ENCODE data around the gene NF2. TPM values are rescaled to one million over a fixed set of nuclear protein-coding genes. Genes with fewer than 3 reads are reported as not detected.

Gene NF2
- total RNA-seq, 2 donors from 2014 or later: 38.2 to 41.5 TPM

DNA sequence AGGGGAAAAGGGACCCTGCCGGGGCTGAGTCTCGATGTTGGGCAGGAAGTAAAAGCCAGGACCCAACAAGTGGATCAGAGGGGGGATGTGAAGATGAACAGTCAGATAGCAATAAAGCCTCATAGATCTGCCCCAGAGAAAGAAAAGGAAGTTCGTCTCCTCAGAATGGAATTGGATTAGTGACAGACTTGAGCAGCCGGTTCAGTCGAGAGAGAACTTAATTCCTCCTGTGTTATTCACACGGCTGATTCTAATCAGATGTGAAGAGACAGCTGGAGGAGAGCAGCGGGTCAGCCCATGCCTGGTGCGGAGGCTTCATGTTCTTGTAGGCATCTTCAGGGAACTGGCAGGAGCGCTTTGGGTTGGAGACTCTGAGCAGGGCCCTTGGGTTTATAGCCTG lies 87.0 kb downstream of the NF2 start:
- DNase-seq (no peak), ATAC-seq (no peak)
- intact Hi-C loops (cut with DNase I, micrococcal nuclease): loop anchor here in 1 of 2 donors (10.0 kb wide), 1 partner anchor 394 kb away; the partner anchor contains the start of gene HORMAD2

DNA sequence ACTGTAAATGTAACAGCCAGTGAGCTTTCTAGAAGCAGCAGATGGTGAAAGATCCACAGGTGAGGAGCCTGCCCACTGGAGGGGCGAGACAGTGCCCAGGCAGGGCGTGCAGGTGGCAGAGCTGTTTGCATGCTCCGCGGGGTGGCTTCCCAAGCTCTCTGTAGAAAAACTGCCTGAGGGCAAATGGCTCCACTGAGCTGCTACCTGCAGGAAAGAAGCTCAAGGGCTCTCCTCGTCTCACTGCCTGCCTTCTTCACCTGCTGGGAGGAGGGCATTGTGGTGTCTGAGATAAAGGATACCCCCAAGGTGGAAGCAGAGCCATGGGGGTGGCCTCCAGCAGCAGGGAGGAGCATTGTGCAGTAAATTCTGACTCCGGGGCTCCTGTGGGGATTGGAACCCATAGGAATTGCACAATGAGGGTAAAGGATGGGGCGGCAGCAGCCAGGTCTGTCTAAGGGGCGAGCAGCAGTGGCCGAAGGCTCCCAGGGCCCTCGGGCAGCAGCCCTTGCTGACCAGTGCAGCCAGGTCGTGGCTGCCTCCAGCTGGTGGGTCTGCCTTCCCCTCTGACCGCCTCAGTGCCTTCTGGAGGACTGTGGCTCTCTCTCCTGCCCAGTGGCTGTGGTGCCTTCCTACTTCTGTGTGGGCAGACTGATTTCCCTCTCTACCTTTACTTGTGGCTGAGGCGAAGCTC lies 88.3 kb downstream of the NF2 start:
- no peak for DNase-seq
- intact Hi-C loops (cut with DNase I, micrococcal nuclease): loop anchor here in 1 of 2 donors (10.0 kb wide), 1 partner anchor 393 kb away; the partner anchor contains the start of gene HORMAD2

DNA sequence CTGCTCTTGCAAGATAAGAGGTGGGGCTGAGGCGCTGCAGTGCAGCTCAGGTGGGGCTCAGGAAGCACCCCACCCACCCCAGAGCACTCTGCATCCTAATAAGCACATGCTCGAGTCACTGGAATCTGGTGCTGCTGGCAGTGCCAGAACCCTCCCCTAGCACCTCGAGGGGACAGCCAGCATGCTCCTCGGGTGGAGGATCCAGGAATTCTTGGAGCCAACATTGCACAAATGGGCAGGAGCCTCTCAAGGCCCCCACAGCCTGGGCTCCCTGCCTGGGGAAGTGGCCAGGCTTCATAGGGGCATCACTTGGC lies 88.9 kb downstream of the NF2 start:
- no peak for ATAC-seq
- DNase-seq: no peak
- intact Hi-C loops (cut with DNase I, micrococcal nuclease): loop anchor here in 1 of 2 donors (10.0 kb wide), 1 partner anchor 393 kb away; the partner anchor contains the start of gene HORMAD2

More for the DNA sequence above, 88.3 kb downstream of the NF2 start:
- no peak for ATAC-seq

- no peak for DNase-seq
- ATAC-seq: no peak
- intact Hi-C loops (cut with DNase I, micrococcal nuclease): loop anchor here in 1 of 2 donors (10.0 kb wide), 1 partner anchor 392 kb away; the partner anchor contains the start of gene HORMAD2
Observed at GRCh38 chr22:29693161-29693560, 89.7 kb downstream of the NF2 start.

GRCh38 chr22:29693671-29694070 lies 90.2 kb downstream of the NF2 start:
- ATAC-seq: no peak
- no peak for DNase-seq
- intact Hi-C loops (cut with DNase I, micrococcal nuclease): loop anchor here in 1 of 2 donors (10.0 kb wide), 1 partner anchor 391 kb away; the partner anchor contains the start of gene HORMAD2

- DNase-seq (no peak), ATAC-seq (no peak)
- intact Hi-C loops (cut with DNase I, micrococcal nuclease): loop anchor here in 1 of 2 donors (10.0 kb wide), 1 partner anchor 389 kb away; the partner anchor contains the start of gene HORMAD2
Observed at GRCh38 chr22:29695129-29695926, 91.9 kb downstream of the NF2 start.

- intact Hi-C loops (cut with DNase I, micrococcal nuclease): loop anchor here in 1 of 2 donors (10.0 kb wide), 1 partner anchor 387 kb away; the partner anchor contains the start of gene HORMAD2
- DNase-seq (no peak), ATAC-seq (no peak)
Observed at GRCh38 chr22:29697853-29698598, 94.6 kb downstream of the NF2 start.

DNA sequence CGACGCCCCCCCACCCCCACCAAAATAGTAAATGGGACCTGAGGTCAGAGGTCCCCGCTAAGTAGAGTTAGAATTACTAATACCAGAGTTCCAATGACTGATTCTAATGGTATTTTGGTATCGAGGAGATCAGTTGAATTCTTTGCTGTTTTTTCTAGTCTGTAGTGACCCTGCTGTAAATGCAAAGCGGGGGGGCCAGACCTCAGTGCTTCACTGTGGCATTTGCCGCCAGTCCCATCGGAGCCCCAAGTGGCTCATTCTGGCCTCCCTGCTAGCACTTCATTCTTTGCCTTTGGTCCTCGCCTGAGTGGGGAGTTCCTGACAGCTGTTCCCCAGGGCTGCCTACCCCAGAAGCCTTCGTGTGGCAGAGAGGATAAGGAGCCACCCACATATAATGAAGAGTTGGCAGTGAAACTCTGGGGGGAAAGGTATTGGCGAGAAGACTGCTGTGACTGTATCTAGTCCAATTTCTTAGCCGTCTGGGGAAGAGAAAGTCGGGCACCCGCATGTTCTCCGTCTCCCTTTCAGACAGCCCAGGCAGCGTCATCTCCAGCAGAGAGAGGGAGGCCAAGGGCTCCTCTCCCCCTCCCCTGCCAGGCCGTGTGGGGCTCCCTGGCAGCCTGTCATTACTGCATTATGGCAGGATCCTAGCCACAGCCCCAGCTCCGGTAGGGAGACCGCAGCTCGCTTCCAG lies 96.9 kb downstream of the NF2 start:
- ATAC-seq (no peak), DNase-seq (no peak)
- intact Hi-C loops (cut with DNase I, micrococcal nuclease): no loop called here

DNA sequence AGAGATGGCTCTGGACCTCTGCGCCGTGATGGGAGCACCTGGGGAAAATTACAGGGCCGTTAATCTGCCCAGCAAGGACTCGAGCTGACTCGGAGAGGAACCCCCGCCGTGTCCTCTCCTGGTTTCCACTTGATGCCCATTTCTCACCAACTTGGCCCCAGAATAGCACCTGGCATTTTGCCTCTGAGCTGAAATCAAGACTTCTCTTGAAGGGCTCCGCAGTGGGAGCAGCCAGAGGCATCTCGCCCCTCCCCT lies 97.4 kb downstream of the NF2 start:
- intact Hi-C loops (cut with DNase I, micrococcal nuclease): no loop called here
- no peak for ATAC-seq
- no peak for DNase-seq

DNA sequence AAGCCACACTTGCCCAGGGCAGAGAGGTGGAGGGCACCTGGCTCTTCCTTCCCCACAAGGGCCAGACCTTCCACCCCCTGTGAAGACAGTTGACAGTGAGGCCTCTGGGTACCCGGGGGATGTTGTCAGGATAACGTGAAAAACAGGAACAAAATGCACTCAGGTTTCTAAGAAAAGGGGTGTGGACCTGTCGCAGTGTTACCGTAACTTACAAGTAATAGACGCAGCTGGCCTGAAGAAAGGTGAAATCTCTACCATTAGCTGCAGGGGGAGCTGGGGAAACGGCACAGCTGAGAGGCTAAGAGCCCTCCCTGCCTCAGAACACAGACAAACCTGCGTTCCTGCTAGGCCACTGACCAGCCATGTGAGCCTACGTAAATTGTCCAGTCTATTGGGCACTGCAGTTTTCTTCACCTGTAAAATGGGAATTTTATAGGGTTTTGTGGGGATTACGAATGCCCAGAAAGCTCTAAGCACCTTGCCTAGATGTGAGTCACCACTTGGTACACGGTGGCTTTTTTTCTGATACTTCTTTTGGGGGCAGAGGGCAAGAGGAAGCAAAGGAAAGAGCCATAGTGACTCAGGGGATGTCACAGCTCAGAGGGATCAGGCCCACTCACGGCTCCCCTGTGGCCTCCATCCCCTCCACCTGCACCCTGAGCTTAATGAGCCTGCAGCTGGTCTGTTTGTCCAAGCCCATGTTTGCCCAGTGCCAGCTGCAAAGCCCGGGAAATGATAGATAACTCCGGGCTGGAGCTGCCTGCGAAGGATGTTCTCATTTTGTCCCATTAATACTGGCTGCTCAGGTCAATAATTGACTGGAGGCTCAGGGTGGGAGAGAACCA lies 97.9 kb downstream of the NF2 start:
- peak in 1 of 2 donors; percentile 34 for DNase-seq
- intact Hi-C loops (cut with DNase I, micrococcal nuclease): no loop called here
- peak; percentile 64 for ATAC-seq

DNA sequence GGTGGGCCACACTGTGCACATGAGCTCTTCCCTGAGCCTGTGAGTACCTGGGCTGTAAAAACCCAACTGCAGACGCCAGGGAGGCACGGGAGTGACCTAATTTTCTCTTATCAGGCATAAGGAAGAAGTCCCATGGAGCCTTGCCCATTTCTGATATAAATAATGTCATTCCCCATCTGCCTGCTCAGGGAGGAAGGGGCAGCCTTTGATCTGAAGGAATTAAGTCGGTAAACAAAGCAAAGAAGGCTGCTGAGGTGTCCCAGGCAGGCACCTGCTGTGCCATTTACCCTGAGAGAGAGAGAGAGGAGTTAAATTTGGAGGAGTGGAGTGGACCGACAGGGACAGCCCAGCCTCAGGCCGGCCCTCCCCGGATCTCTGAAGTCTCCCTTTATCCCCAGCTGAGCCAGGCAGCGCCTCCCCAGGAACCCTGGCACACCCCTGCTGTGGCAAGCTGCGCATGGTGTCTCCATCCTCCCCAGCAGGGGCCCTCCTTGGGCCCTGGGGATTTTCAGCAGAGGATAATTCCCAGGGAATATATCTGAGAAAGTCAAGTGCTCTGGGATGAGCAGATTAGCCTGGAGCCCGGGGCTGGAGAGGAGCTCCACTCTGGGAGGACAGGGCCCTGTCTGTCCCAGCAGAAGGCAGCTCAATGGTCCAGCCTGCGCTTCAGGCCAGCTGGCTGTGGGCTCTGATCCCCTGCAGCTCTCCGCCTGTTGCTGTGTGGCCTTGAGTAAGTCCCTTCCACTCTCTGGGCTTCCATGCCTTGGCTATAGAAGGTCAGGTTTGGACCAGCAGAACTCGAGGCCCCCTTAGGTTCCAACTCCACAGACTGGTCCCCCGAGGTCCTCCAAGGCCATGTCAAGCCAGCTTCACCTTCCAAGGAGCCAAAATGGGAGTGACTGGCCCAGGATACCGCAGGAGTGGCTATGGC lies 98.8 kb downstream of the NF2 start:
- intact Hi-C loops (cut with DNase I, micrococcal nuclease): no loop called here
- peak; percentile 62 for ATAC-seq
- peak in 1 of 2 donors; percentile 40 for DNase-seq

- peak in 1 of 2 donors; percentile 27 for DNase-seq
- intact Hi-C loops (cut with DNase I, micrococcal nuclease): no loop called here
- no peak for ATAC-seq
Observed at GRCh38 chr22:29702931-29703501, 99.6 kb downstream of the NF2 start.

- peak; percentile 15 for ATAC-seq
- DNase-seq: no peak
- intact Hi-C loops (cut with DNase I, micrococcal nuclease): no loop called here
Observed at GRCh38 chr22:29703569-29704195, 100.2 kb downstream of the NF2 start.

GRCh38 chr22:29704528-29705285 lies 101.3 kb downstream of the NF2 start:
- ATAC-seq: peak; percentile 30
- intact Hi-C loops (cut with DNase I, micrococcal nuclease): no loop called here
- DNase-seq: peak in 1 of 2 donors; percentile 34

DNA sequence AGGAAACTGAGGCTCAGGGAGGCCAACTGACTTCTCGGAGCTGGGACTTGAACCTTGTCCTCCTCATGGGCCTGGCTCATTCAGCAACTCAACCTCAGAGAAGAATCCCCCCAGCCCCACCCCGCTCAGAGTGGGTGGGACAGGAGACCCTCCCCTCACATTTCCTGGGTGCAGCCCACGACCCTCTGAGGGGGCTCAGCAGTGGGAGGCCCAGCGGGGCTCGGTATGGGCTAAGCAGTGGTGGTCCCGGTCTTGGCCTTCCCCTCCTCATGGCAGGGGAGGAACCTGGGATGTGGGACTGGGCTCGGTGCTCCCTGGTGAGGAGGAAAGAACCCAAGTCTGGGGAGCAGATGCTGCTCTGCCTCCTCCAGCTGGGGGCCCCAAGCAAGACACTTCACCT lies 102.2 kb downstream of the NF2 start:
- no peak for ATAC-seq
- intact Hi-C loops (cut with DNase I, micrococcal nuclease): no loop called here

More for the DNA sequence above, 102.2 kb downstream of the NF2 start:
- no peak for DNase-seq

All from left colon (tissue), 2 donors.